GM19395 (cell line): ENCODE measurements around the gene CD276.
"Not testable (repeated sequence)": the region's sequence is repeated elsewhere in the genome, so short reads cannot be mapped to it uniquely, and the experiment has no call there.

ENCODE experiments used
- ATAC-seq: cut with Tn5 transposase; IDR thresholded peaks from one replicate; pipeline ENCODE4 v1.9.1; 2021; ENCODE audit warnings: mild to moderate bottlenecking, moderate library complexity; ENCODE audit not compliant: unreplicated experiment

The CD276 gene

GRCh38 chr15:73684581-73685455 is 635 bp downstream of the CD276 start:
- no peak for ATAC-seq

DNA sequence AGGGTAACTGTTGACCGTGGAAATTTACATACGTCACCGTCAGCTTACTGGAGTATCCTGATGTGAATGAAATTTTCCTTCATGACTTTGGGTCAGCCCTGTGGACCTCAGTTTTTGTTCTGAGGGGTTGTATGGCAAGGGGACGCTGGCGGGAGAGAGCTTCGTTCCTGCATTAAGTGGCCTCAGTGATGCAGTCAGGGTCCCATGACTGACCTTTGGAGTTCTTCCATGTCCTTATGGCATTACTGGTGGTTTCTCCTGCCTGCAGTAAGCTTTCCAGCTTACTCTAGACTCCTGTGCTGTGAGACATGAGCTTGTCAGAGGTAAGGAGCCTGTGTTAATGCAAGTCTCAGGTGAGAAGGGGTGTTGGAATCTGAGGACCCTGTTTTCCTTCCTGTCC is 1.8 kb downstream of the CD276 start:
- ATAC-seq = no peak

DNA sequence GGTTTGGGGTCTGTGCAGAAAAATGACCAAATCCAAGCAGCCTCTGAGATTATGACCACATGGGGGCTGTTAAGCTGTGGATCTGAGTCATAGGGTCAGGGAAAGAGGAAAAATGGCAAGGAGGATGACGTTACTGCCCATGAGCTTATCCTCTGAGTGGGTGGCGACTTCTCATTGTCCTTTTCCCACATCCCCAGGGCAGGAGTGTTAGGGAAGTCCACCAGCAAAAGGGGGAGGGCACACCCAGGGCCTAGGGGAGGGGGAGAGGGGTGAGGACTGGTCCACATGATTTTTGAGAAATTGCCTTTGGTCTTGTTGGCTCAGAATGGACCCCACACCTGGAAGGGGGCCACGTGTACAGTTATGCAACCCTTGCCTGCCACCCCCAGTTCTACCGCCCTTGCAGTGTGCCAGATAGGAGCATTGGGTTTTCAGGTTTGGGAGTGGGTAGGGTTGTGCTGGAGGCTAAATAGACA is 2.6 kb downstream of the CD276 start:
- ATAC-seq = no peak

DNA sequence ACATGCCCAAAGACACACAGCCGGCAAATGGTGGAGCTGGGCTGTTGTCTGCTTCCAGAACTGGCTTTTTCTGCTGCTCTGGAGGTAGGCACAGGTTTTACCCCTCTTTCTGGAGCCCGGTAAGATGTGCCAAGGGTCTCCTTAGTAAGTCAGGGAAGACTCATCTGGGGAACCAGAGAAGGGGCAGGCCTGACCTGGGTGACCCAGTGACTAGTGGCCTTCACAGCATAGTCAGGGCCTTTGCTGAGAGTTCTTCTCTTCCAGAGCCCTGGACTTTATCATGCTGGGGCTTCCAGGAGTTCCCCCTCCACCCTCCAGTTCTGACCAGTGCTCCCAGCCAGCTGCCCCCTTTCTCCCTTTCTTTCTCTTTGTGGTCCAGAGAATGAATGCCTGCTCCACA is 3.2 kb downstream of the CD276 start:
- no peak for ATAC-seq

DNA sequence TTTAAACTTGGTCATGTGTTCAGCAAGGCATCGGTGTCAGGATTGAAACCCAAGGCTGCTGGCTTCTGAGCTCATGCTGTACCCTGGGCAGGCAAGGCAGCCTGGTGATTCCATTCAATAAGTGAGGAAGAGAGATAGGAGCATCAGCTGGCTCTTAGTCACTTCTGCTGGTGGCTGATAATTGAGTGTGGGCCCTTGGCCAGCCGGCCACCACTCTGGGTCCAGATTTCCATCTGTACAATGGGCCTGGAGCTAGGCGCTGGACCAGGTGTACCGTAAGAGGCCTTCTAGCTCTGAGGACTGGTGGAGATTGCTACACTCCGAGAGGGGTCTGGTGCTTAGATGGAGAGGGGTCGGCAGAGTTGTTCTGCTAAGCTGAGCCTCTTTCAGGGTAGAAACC is 4.3 kb downstream of the CD276 start:
- no peak for ATAC-seq

DNA sequence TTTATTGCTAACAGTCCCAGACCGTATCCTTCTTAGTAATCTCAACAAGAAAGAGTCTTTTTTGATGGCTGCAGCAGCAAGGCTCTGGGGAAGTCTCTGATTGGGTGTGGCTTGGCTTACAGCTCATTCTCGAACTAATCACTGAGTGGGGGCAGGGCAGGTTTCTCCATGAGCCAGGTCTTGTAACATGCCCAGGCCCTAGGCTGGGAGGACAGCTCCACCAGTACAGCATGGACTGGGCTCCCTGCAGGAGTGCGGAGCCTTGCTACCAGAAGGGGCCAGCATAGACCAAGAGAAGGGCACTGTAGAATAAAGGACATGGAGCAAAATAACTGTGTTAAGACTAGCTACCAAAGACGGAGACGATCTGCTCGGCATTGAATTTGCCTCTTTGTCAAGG is 7.2 kb downstream of the CD276 start:
- no peak for ATAC-seq

GRCh38 chr15:73694419-73694818 is 10.2 kb downstream of the CD276 start:
- ATAC-seq = no peak

- no peak for ATAC-seq
These were observed 11.8 kb downstream of the CD276 start for GRCh38 chr15:73695773-73696640.

DNA sequence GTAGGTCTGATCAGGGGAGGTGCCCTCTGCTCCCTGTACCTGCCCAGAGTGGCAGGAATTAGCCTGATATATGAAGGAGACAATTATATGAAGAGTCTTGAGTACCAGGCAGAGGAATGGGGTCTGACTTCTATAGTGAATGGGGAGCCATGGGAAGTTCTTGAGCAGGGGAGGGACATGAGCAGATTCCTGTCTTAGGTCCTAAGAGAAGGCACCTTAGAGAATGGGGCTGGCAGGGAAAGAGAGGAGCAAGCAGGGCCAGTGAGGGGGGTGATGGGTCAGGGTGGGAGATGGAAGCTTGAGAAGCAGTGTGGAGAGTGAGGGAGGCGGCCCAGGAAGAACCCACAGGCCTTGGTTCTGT is 12.4 kb downstream of the CD276 start:
- no peak for ATAC-seq

DNA sequence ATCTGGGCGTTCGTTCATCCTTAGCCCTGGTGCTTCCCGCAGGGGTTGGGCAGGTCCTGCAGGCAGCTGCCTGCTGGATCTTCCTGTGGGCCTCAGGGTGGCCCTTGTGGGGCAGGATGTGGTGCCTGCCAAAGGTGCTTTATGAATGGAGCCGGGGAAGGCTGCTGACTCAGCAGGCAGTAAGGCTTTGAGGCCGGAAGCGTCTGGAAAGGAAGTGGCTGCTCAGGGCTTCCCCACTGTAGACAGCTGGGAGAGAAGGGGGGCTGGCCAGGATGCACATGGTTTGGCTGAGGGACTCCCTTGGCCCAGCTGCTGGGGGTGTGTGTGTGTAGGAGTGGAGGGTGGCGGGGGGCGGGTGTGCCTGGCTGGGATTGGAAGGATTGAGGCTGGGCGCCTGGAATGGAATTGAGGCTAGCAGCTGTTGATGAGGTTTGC is 12.9 kb downstream of the CD276 start:
- peak; percentile 86 for ATAC-seq

- ATAC-seq = no peak
These were observed 15.3 kb downstream of the CD276 start for GRCh38 chr15:73699249-73700040.

DNA sequence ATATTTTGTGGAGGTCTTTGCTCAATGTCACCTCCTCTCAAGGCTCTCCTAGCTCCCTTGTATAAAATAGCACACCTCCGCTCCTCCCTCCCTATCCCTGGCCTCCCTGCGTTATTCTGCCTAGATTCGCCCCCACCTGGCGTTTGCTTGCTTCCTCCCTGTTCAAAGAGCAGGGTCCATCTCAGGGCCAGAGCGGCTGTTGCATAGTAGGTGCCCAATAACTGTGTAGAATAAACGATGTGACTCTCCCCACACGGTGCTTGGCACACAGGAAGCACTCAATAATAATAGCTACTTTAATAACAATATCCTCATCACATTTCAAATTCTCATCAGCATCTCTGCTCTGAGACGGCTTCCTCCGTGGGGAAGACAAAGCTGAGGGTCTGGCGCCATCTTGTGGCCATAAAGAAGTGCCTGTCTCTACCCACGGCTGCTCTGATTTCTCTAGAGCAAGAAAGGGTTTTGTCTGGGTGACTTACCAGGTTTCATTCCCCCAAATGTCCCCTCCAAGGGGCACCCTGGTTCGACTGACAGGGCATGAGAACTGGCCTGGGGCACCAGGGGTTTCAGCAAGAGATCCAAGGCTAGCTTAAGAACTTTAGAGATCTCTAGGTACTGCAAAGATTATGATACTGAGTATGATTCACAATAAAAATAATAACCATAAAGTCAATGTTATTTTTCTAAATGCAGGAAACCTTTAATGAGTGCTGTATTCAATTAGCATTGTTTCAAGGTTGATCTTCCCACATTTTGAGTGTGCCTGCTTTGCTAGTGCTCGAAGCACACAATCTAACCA is 16.1 kb downstream of the CD276 start:
- ATAC-seq = no peak

DNA sequence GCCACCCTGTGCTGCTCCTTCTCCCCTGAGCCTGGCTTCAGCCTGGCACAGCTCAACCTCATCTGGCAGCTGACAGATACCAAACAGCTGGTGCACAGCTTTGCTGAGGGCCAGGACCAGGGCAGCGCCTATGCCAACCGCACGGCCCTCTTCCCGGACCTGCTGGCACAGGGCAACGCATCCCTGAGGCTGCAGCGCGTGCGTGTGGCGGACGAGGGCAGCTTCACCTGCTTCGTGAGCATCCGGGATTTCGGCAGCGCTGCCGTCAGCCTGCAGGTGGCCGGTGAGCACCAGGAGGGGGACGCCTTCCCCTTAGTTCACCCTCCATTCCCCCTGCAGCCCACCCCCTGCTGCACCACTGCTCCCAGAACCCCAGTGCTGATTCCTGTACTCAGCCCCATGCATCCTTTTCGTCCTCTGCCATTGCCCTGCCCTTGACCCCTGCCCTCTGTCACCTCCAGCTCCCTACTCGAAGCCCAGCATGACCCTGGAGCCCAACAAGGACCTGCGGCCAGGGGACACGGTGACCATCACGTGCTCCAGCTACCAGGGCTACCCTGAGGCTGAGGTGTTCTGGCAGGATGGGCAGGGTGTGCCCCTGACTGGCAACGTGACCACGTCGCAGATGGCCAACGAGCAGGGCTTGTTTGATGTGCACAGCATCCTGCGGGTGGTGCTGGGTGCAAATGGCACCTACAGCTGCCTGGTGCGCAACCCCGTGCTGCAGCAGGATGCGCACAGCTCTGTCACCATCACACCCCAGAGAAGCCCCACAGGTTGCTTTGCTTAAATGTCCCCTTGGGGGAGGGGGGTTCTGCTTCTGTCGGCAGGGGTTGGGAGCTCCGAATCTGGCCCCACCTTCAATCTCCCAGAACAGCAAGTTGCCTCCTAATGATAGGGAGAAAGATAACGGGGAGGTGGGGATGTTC is 18.4 kb downstream of the CD276 start:
- ATAC-seq = not testable (repeated sequence)

GRCh38 chr15:73703601-73704000 is 19.4 kb downstream of the CD276 start:
- ATAC-seq = not testable (repeated sequence)

GRCh38 chr15:73704142-73704868 is 20.1 kb downstream of the CD276 start:
- not testable (repeated sequence) for ATAC-seq

DNA sequence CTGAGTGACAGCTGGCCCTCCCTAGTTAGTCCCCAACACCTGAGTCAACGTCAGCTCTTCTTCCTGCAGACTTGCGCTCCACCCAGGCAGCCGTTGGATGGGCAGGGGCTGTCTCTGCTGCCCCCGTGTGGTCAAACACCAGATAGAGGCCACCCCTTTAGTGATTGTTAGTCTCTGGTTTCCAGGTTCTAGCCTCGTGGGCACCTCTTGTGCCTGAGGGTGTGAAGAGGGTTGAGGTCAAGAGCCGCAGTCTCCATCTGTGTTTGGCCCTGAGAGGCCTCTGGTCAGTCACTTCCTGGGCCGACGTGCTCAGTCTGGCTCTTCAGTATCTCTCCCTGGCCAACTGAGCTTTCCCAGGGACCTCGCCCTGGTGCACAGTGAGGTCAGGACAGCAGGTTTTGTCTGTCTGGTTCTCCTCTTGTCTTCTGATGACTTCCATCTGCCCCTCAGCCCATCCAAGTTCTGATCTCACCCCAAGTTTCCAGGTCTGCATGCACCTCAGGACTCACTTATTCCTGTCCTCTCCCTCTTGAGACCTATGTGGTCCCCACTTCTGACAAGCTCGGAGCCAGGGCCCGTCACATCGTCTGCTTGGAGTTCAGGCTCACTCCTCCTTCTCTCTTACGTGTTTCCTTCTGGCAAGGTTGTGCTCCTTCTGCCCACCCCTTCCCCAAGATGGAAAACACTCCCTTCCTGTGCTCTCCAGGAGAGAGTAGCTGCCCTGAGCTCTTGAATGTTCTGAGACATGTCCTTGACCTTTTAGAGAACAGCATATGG is 20.9 kb downstream of the CD276 start:
- ATAC-seq = no peak

DNA sequence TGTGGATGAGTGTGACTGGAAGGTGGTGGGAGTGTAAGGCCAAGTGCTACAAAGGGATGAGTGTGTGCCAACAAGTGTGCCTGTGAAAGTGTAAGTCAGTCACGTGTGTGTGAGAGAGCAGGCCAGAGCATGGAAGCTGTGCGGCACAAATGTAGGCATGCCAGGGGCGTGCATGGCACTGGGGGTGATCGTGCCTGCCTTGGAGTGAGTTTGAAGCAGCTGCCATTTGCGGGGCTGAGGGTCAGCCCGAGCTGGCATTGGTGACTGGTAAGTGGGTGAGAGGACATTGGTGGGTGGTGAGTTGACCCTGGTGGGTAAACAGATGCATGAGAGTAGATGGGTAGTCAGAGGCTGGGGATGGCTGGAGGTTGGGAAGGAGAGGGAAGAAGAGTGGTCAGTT is 24.5 kb downstream of the CD276 start:
- no peak for ATAC-seq

GRCh38 chr15:73709241-73709640 is 25.1 kb downstream of the CD276 start:
- no peak for ATAC-seq
